Brain pericyte (primary cell): ENCODE data around the gene MEIOB.
"Not testable (repeated sequence)": the region's sequence is repeated elsewhere in the genome, so short reads cannot be mapped to it uniquely, and the experiment has no call there.

Experiments used
- DNase-seq: peaks from one replicate; pipeline ENCODE4 v3.0.0-alpha.2; 2012; ENCODE audit warnings: low read depth, low spot score

The MEIOB gene

DNA sequence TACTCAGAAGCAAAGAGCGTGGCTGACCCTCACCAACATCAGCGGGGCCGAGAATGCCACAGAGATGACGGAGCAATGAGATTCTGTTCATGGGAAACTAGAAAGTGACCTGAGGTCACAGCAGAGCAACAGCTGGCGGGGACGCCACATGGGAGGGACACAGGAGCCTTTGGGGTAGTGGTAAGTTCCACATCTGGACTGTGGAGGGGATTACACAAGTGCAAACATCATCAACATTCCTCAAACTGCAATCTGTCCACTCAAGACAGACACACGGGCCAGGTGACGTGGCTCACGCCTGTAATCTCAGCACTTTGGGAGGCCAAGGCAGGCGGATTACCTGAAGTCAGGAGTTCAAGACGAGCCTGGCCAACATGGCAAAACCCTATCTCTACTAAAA is 56.5 kb downstream of the MEIOB start:
- DNase-seq: no peak

DNA sequence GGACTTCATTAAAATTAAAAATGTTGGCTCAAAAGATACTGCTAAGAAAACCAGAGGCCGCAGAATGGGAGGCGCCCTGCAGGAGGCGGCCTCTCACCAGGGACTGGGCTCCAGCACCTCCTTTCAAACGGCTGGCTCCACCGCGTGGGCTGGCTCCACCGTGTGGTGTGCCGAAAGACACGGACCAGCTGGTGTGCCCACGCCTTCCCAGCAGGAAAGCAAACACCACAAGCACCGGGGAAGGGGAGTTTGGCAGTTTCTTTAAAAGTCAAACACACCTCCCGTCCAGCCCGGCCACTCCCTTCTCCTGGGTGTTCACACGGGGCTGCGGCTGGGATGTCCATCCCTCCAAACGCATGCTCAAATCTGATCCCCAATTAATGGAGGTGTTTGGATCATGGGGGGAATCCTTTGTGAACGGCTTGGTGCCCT is 59.2 kb downstream of the MEIOB start:
- DNase-seq: no peak

DNA sequence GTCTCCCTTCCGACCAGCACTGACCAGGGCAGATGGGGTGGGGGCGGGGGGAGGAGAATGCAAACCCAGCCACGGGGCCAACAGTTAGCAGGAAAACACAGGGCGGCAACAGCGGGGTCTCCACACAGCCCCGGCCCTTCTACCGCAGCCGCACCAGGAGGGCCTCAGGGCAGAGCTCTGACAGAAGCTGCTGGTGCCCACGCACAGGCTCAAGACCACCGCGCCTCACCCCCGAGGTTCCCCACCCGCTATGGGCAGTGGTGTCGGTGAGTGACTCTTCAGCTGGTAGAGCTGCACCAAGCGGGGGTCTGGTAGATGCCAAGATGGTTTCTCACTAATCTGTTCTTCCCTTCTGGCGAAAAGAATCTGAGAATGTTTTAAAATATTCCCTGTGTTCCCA is 61.4 kb downstream of the MEIOB start:
- DNase-seq: no peak

DNA sequence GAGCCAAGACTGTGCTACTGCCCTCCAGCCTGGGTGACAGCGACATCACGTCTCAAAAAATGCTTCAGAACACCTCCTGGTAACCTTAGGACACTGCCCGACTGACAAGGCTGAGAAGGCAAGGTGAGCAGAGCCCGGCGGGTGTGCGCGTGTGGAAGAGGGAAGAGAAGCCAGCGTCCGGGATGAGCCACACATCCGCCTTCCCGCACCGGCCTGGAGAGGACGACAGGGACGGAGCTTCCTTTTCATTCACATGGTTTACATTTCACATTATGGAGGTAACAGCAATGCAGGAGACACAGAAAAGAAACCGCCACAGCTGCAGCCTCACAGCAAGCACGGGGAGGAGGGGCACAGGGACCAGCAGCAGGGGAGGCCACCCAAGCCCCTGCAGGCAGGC is 61.9 kb downstream of the MEIOB start:
- DNase-seq: no peak

DNA sequence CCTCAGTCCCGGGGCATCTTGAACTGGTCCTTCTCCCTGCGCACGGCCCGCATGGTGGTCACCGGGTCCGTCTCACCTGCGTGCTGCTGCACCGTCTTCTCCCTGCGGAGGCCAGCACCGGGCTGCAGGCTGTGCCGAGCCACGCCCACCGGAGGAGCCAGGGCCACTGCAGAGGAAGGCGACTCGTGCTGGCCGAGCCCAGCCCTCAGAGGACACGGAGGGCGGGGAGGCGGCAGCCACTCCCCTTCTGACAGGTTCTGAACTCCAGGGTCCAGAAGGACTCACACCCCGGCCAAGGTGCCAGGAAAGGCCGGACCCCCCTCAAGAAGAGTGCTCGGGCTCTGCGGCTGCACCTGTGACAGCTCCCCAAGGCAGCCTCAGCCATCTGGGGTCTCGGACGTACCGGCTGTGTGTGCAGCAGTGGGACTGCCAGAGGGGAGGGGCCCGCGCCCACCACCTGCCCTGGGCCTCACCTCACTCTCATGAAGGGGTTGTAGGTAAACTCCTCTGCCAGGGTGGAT is 62.6 kb downstream of the MEIOB start:
- no peak for DNase-seq

DNA sequence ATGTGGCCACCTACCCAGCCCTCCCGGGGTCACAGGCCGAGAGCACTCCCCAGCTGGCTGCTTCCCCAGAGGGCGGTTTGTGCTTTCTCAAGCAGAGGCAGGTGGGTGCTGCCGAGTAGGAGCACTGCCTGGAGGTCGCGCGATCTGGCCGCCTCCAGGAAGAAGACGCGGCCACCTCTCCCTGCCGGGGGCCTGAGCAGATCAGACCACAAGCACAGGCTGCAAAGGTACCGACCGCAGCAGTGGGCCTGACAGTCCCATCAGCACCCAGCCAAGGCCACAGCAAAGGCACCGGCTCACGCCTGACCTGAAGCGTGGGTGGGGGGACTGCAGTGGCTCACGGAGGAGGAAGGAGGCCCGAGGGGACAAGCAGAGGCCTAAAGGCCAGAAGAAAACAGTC is 63.3 kb downstream of the MEIOB start:
- no peak for DNase-seq

DNA sequence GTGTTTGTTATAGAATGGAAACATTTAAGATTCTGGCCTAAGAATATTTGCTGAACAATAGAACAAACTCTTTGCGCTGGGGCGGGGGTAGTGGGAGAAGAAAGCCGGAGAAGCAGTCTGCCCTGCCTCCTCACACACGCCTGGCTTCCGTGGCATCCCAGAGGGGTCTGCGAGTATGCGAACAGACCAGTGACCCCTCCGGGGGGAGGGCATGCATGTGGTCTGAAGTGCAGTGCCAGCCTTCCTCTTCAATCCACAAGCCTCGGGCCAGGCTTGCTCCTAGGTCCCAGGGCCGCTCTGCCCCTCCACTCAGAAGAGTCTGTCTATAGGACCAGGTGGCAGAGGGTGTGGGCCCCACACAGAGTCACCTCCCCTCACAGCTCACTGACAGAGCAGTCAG is 64.3 kb downstream of the MEIOB start:
- no peak for DNase-seq

DNA sequence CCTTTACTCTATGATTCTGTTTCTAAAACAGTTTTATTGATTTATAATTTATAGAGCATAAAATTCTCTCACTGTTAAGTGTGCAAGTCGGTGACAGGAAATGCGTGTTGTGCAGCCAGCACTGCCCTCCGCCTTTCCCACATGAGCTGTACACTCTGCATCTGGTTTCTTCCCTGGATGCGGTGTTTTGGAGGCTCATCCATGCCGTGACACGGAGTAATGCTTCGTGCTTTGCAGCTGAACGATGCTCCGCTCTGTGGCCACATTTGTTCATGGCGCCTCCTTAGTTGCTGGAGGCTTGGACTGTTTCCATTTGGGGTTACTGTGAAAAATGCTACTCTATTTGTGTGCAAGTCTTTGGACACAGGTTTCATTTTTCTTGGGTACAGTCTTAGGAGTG is 71.3 kb downstream of the MEIOB start:
- no peak for DNase-seq

DNA sequence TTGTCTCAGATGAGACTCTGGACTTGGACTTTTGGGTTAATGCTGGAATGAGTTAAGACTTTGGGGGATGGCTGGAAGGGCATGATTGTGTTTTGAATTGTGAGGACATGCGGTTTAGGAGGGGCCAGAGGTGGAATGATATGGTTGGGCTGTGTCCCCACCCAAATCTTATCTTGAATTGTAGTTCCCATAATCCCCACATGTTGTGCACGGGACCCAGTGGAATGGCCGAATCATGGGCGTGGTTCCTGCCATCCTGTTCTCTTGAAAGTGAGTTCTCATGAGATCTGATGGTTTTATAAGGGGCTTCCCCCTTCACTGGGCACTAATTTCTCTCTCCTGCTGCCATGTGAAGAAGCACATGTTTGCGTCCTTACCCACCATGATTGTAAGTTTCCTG is 72.7 kb downstream of the MEIOB start:
- DNase-seq: not testable (repeated sequence)

DNA sequence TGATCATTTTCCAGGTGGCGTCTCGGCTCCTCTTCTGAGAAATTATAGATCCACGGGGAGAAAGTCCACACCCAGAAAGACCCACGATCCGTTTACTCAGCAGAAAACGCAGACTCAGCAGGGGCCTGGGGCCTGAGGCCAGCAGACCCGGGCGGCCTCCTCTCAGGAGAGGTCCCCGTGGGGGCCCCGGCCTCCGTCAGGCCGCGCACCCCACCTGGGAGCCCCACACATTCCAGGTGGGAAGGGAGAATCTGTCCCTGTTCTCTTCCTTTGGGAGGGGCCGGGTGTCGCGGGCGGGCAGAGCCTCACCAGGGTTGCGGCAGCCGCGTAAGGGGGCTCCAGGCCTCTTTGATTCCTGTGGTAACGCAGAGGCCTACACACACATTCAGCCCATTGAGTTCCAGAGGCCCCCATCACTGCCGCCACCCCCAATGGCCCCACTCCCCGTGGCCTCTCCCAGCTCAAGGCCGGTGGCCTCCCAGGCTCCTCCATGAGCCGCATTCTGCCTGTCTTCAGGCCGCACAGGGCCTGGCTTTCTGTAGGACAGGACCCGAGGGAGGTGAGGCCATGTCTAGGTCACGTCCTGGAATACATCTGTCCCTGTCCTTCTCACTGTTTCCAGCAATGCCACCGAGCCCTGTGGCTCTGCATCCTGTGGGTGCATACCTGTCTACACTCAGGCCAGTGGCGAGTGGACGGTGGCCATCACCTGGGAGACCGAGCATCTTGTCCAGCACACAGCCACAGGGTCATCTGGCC is 76.9 kb downstream of the MEIOB start:
- no peak for DNase-seq

DNA sequence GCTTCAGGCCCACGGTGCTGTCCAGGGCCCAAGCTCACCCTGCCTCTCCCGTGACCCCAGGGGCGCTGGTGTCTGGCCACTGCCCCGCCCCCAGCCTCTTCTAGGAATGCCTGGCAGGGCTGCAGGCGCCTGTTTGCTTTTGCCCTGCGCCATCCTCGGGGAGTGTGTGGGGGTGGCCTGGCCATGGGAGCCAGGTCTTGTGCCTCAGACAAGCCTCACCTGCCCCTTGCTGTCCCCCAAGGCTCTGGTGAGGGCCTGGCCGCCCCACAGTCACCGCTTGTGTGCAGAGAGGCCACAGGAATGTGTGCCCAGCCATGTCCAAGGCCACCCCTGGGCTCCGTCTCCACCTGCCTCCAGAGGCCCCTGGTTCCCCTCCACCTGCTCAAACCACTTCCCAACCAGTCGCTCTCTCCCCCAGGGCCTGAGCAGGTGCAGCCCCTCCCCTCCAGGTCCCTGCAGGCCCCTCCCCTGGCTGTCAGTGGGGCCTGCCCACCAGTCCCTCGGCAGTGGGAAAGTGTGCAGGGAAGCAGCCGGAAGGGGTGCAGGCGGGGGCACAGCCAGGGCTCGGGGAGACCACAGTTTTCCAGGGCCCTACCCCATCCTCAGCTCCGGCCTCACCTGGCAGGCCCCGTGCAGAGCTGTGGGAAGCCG is 77.6 kb downstream of the MEIOB start:
- no peak for DNase-seq

DNA sequence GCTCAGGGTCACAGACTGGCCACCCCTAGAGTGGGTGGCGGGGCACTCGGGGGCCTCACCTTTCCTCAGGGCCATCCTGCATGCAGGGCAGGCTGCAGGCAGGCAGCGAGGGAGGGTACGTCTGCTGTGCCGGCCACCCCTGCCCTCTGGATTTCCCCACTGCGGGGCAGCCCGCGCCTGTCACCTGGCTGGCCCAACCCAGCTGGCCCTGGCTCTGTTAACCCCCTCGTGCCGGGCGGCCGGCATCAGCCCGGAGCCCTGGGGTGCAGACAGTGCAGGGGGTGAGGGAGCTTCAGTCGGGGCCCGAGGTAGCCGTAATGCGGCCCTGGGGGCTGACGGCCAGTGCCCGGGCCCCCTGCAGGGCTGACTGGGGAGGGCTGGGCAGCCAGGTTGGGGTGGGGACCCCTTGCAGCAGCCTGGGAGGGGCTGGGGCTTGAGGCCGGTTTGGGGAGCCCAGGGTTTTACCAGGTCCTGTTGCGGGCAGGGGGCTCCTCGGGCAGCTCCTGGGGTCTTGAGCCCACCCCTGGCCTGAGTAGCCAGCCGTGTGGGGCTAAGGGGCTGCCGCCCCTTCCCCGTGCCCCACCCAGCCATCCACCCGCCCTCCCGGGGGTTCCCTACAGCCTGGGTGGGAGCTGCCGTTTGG is 78.3 kb downstream of the MEIOB start, which contains the start of gene IGFALS:
TSS of gene IGFALS (minus strand) at position 128 of the 643 bp plus-strand sequence. CDS start at position 75, 53 bp downstream.
- no peak for DNase-seq

DNA sequence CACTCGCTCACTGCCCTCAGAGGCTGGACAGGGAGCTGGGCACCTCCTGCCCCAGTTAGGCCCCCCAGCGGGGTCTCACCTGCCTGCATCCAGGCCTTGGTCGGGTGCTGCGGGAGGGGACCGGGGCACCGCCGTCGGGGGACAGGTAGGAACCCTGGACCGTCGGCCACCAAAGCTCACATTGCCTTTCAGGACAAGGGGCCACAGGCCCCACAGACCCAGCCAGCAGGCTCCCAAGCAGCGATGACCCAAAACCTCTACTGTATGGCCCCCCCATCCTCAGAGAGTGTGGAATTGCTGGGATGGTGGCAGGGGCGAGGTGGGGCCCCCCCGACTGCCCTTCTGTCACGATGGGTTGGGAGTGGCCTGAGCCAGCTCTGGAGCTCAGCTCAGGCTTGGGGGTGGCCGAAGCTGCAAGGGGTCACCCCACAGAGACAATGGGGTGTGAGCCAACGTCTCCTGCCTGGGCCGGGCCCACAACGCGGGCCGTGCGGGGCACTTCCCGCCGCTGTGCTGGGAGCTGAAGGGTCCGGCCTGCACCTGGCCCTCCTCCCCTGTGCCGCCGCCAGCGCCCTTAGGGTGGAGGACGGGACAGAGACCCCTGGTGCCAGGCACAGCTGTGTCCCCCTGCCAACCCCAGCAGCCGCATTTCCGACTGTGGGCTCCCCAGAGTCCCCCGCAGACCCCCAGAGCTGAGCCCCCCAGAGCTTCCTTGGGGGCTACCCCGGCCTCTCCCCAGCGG is 79.0 kb downstream of the MEIOB start:
- DNase-seq: no peak

DNA sequence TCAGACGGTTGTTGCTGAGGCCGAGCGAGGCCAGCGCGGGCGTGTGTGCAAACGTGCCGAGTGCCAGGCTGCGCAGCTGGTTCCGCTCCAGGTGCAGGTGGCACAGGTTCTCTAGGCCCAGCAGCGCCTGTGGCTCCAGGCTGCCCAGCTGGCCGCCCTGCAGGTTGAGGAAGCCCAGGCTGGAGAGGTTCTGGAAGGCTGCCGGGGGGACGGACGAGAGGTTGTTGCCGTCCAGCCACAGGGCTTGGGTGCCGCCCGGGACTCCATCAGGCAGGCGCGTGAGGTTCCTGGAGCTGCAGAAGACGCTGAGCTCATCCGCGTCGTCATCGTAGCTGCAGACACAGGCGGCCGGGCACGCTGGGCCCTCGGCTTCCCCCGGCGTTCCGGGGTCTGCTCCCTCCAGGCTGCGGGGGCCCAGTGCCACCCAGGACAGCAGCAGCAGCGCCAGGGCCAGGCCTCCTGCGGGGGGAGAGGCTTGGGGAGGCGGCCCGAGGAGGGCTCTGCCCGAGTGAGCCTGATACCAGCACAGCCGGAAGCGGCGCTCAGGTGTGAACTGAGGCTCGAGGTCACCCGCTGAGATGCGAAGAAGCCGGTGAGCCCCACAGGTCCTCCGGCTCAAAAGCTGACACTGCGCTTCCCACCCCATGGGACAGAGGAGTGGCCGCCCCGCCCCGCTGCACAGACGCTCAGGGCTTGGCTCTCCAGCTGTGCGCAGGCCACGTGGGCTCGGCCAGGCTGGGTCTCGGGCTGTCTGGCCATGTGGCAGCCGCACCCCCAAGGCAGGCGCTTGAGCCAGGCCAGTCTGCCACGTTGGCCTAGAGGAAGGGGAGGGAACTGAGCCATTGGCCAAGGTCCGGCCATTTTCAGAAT is 79.8 kb downstream of the MEIOB start:
- DNase-seq: no peak

DNA sequence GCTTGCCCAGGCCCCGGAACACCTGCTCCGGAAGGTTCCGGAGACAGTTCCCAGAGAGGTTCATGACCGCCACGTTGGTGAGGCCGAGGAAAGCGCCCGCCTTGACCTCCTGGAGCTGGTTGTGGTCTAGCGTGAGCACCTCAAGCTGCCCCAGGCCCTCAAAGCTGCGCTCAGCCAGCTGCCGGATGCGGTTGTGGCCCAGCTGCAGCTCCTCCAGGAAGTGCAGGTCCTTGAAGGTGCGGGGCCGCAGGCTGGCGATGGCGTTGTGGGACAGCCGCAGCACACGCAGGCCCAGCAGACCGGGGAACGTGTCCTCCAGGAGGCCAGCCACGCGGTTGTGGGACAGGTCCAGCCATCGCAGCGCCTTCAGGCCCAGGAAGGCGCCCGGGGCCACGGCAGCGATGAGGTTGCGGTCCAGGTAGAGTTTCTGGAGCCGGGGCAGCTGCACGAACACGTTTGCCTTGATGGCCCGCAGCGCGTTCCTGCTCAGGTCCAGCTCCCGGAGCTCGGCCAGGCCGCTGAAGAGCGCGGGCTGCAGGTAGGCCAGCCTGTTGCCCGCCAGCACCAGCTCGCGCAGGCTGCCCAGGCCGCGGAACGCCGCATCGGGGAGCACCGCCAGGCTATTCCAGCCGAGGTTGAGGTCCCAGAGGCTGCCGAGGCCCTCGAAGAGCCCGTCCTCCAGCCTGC is 80.6 kb downstream of the MEIOB start:
- DNase-seq: no peak

DNA sequence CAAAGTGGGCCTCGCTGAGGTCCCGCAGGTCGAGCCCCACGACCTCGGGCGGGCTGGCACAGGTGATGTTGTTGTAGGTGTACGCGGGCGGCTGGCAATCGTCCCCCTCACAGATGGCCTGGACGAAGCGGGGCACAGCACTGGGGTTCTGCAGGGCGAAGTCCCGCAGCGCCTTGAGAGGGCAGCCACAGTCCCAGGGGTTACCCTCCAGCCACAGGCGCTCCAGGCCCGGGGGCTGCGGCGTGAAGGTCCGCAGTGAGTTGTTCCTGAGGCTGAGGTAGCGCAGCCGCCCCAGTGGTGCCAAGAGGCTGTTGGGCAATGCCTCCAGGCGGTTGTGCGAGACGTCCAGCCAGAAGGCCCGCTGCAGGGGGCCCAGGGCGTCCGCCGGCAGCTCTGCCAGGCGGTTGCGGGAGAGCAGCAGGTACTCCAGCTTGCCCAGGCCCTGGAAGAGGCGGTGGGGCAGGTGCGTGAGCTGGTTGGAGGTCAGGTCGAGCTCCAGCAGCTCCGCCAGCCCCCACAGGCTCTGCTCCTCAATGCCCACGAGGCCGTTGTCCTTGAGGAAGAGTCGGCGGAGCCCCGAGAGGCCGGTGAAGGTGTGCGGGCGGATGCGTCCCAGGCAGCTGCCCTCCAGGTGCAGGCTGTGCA is 81.2 kb downstream of the MEIOB start:
- DNase-seq: no peak

DNA sequence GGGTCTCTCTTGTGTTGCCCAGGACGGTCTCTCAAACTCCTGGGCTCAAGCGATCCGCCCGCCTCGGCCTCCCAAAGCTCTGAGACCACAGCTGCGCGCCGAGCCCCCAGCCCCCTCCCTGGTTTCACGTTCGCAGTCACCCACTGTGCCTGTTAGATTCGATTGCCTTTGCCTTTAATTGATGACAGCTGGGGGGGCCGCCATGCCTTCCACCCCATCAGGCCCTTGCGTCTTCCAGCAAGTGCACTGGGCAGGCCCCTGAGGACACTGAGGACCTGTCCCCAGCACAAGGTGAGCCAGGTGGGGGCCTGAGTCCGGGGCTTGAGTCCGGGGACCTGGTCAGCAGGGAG is 81.7 kb downstream of the MEIOB start:
- DNase-seq: no peak

DNA sequence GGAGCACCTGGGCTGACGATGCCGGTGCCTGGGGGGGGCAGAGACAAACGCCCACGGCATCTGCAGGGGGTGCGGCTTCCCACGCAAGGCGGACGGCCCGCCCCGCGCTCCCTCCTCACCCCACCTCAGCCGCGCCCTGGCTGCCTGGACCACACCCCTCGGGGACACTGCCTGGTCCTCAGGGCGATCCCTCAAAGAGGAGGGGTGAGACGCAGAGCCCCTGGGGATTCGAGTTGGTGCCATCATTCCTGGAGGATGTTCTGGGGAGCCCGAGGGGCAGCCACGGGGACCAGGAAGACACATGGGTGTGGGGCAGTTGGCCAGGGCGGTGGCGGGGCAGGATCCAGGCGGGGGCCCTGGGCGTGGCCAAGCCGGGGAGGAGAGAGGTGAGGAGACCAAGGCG is 82.3 kb downstream of the MEIOB start:
- no peak for DNase-seq

DNA sequence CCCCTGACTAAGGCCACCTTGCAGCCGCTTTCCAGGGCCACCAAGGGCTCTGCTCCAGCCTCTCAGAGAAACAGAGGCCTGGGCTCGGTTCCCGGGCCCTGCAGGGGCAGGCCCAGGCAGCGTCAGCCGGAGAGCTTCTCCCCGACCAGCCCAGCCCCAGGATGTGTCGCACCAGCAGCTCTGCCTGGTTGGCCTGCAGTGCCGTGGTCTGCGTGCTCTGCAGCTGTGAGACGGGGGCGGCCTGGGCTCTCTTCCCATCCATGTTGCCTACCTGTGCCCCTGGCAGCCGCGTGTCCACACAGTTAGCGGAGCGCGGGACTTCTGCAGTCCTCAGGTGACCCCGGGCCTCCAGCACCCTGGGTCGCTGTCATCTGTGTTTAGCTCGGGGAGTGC is 83.3 kb downstream of the MEIOB start:
- no peak for DNase-seq
